Endothelial cell (in vitro differentiated cells): ENCODE measurements around the gene ALAS1. TPM values are rescaled to one million over a fixed set of nuclear protein-coding genes. Genes with fewer than 3 reads are reported as not detected.

Experiments
- DNase-seq: peaks from one replicate; pipeline ENCODE4 v3.0.0; 2021; ENCODE audit warnings: low spot score
- H3K27ac Mint-ChIP-seq: one replicate; pipeline ENCODE4 v1.8.0; 2021; ENCODE audit warnings: mixed read lengths, inconsistent platforms; ENCODE audit not compliant: unreplicated experiment
- H3K27me3 Mint-ChIP-seq: one replicate; pipeline ENCODE4 v1.8.0; 2021; ENCODE audit warnings: mild to moderate bottlenecking, moderate library complexity, mixed read lengths, inconsistent platforms; ENCODE audit not compliant: unreplicated experiment
- H3K36me3 Mint-ChIP-seq: one replicate; pipeline ENCODE4 v1.8.0; 2021; ENCODE audit warnings: mild to moderate bottlenecking, low read depth, mixed read lengths, inconsistent platforms; ENCODE audit not compliant: unreplicated experiment
- H3K4me1 Mint-ChIP-seq: one replicate; pipeline ENCODE4 v1.8.0; 2021; ENCODE audit warnings: mild to moderate bottlenecking, mixed read lengths, inconsistent platforms; ENCODE audit not compliant: unreplicated experiment
- H3K4me3 Mint-ChIP-seq: one replicate; pipeline ENCODE4 v1.8.0; 2021; ENCODE audit warnings: mild to moderate bottlenecking, mixed read lengths, inconsistent platforms; ENCODE audit not compliant: unreplicated experiment
- H3K9me3 Mint-ChIP-seq: one replicate; pipeline ENCODE4 v1.8.0; 2021; ENCODE audit warnings: mixed read lengths, inconsistent platforms; ENCODE audit not compliant: unreplicated experiment
- total RNA-seq: library from RNA; stranded (reverse); fragmentation: NEBNext Ultra II Directional; extraction: Animal tissue kit (Norgen Biotek cat#: 25700); gene quantifications from one replicate; pipeline ENCODE4 v1.2.1, GENCODE V29; 2021; ENCODE audit not compliant: unreplicated experiment
- TF ChIP-seq, protein P1 (sequence below): fragments of 200-600 bp; sonication (generic); IDR thresholded peaks from one replicate; pipeline ENCODE4 v1.5.0; 2021; ENCODE audit warnings: antibody characterized with exemption; ENCODE audit not compliant: unreplicated experiment

ALAS1 gene
- total RNA-seq, 1 donor from 2014 or later, result 59.1 TPM

DNA sequence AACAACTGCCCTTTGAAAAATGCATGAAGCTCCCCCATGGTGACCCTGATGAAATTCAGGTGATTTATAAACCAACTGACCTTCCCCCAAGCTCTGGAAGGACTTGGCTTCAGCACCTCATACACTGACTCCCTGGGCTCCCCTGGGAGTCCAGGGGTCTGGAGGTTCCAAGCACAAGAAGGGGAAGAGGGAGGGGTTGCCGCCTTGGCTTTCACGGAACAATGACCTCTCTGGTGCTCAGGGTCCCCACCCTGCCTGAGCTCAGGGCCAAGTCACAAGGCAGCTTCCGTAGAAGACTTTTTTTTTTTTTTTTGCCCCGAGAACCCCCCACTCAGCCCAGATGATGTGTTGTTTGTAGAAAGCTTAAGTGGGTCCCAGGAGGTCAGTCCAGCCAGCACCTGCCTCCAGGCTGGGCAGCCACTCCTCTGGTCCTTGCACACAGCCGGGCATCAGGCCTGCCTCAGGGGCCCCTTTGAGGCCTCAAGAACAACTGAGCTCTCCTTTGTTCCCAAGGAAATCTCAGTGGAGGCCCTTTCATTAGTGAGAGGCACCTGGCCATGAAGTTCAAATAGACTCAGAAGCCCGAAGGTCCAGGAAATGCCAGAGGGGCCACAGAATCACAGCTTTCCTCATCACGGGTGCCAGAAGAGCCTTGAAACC, 14.0 kb upstream of the ALAS1 start:
- no peak overlapping the region for H3K27ac Mint-ChIP-seq
- DNase-seq, result no peak
- no peaks in the 10 kb centered on the region for H3K9me3 Mint-ChIP-seq
- H3K27me3 Mint-ChIP-seq, result peaks cover 2% of the 10 kb centered on the region
- peaks cover 4% of the 10 kb centered on the region for H3K36me3 Mint-ChIP-seq
- H3K4me3 Mint-ChIP-seq, result no peak overlapping the region
- H3K4me1 Mint-ChIP-seq, result no peaks in the 10 kb centered on the region
- TF ChIP-seq, protein P1, sequence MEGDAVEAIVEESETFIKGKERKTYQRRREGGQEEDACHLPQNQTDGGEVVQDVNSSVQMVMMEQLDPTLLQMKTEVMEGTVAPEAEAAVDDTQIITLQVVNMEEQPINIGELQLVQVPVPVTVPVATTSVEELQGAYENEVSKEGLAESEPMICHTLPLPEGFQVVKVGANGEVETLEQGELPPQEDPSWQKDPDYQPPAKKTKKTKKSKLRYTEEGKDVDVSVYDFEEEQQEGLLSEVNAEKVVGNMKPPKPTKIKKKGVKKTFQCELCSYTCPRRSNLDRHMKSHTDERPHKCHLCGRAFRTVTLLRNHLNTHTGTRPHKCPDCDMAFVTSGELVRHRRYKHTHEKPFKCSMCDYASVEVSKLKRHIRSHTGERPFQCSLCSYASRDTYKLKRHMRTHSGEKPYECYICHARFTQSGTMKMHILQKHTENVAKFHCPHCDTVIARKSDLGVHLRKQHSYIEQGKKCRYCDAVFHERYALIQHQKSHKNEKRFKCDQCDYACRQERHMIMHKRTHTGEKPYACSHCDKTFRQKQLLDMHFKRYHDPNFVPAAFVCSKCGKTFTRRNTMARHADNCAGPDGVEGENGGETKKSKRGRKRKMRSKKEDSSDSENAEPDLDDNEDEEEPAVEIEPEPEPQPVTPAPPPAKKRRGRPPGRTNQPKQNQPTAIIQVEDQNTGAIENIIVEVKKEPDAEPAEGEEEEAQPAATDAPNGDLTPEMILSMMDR, result no peak

DNA sequence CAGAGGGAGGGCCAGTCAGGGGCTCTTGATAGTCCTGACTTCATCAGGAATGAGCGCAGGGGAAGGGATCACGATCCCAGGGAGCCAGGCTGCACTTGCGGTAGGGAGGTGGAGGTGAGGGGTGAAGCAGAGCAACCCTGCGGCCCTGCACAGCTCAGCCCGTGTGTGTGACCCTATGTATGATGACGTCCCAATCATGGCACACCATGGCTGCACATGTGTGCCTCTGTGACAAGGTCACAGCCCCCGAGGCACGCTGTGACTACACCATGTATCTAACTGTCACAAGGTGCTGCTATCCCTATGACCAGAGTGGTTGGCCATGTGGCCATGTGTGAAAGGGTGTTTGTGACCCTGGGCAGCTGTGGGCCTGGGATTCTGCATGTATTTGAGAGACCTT, 13.3 kb upstream of the ALAS1 start:
- TF ChIP-seq, protein P1, result no peak
- Mint-ChIP-seq H3K27me3 (peaks cover 2% of the 10 kb centered on the region), H3K9me3 (no peaks in the 10 kb centered on the region), H3K4me1 (no peaks in the 10 kb centered on the region), H3K4me3 (no peak overlapping the region), H3K36me3 (peaks cover 4% of the 10 kb centered on the region), H3K27ac (no peak overlapping the region)
- no peak for DNase-seq

DNA sequence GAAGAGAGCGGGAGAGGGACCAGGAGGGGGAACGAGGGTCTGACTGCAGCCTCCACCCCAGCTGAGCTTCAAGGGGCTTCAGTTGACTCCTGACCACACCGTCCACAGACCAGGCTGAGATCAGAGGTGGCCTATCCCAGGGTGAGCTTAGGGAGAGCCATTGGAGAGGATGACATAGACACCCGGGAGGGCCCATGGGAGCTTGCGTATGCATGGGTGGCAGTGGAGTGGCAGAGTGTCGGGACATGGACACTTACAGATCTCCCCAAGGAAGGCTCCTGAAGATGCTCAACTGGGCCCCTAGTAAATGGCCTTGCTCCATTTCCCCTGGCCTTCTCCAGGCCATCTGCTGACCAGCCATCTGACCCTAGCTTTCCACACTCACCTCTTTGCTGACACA, 12.6 kb upstream of the ALAS1 start:
- Mint-ChIP-seq H3K27me3 (peaks cover 2% of the 10 kb centered on the region), H3K4me3 (no peak overlapping the region), H3K27ac (no peak overlapping the region), H3K36me3 (peaks cover 4% of the 10 kb centered on the region), H3K4me1 (no peaks in the 10 kb centered on the region), H3K9me3 (no peaks in the 10 kb centered on the region)
- TF ChIP-seq, protein P1, result no peak
- no peak for DNase-seq

GRCh38 chr3:52185837-52186236, 12.1 kb upstream of the ALAS1 start:
- peaks cover 2% of the 10 kb centered on the region for H3K27me3 Mint-ChIP-seq
- H3K9me3 Mint-ChIP-seq, result no peaks in the 10 kb centered on the region
- TF ChIP-seq, protein P1, result no peak
- no peak overlapping the region for H3K4me3 Mint-ChIP-seq
- H3K36me3 Mint-ChIP-seq, result peaks cover 4% of the 10 kb centered on the region
- H3K4me1 Mint-ChIP-seq, result no peaks in the 10 kb centered on the region
- H3K27ac Mint-ChIP-seq, result no peak overlapping the region
- DNase-seq, result no peak

DNA sequence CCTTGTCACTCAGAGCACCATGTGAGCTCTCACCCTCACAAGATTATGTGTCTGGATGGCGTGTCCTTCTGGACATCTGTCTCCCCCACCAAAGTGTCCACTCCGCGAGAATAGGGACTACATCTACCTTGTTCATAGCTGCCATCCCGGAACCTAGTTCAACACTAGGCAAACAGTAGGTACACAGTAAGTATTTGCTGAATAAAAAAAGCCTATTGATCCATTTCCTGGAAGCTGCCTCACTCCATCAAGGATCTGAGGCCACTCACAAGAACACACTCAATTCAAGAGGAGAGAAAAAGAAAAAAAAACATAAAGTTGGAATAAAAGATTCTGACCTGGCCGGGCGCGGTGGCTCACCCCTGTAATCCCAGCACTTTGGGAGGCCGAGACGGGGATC, 11.2 kb upstream of the ALAS1 start:
- Mint-ChIP-seq H3K4me3 (no peak overlapping the region), H3K27ac (no peak overlapping the region), H3K36me3 (peaks cover 4% of the 10 kb centered on the region), H3K4me1 (no peaks in the 10 kb centered on the region), H3K27me3 (peaks cover 2% of the 10 kb centered on the region), H3K9me3 (no peaks in the 10 kb centered on the region)
- TF ChIP-seq, protein P1, result no peak
- no peak for DNase-seq
